Right atrium auricular region (tissue), 2 donors: ENCODE measurements around the gene L3MBTL2. TPM values are rescaled to one million over a fixed set of nuclear protein-coding genes. Genes with fewer than 3 reads are reported as not detected.

Source experiments
- microRNA-seq, 2 donors: library from miRNA; unstranded; fragments of <30 nt; microRNA quantifications; one replicate each; pipeline ENCODE4, GENCODE V29; 2016 to 2017; ENCODE audit warnings: borderline number of aligned reads in 2 of 2, borderline replicate concordance in 1 of 2
- total RNA-seq, 2 donors: library from RNA; depleted of rRNA; stranded (reverse); fragments of >200 nt; gene quantifications; one replicate each; pipeline ENCODE4 v1.1.0, GENCODE V29; 2016

Gene L3MBTL2
- total RNA-seq, 2 donors from 2014 or later, result 9.0 to 14.6 TPM

Small RNAs within 50 kb of the gene (microRNA-seq; reads per million reads assigned to microRNA genes)
- 0 reads per million in 2 donors for gene MIR6889

Other genes starting within 250 kb of the L3MBTL2 start
- gene EP300, start 112.7 kb upstream of the L3MBTL2 start, total RNA-seq, result 10 to 100 TPM; 28.0 to 41.7 TPM
- gene CHADL, start 35.6 kb downstream of the L3MBTL2 start, total RNA-seq, result 10 to 100 TPM in 1 of 2 donors, 1 to 10 TPM in 1; 8.3 to 16.1 TPM
- 10 to 100 TPM; 22.3 to 33.3 TPM for gene RANGAP1, start 80.9 kb downstream of the L3MBTL2 start, total RNA-seq
- gene ZC3H7B, start 96.2 kb downstream of the L3MBTL2 start, total RNA-seq, result 10 to 100 TPM; 24.5 to 33.3 TPM
- gene TEF, start 176.6 kb downstream of the L3MBTL2 start, total RNA-seq, result 10 to 100 TPM; 12.7 to 14.2 TPM
- gene TOB2, start 241.5 kb downstream of the L3MBTL2 start, total RNA-seq, result 10 to 100 TPM; 49.1 to 55.3 TPM